Stimulated activated CD8-positive, alpha-beta memory T cell treated with anti-CD3 and anti-CD28 coated beads, Interleukin-15, amount 100 ng/mL, for 48 hours (primary cell): ENCODE results near the gene ANO2.

Experiments used
- DNase-seq, 2 donors: peaks; one replicate each; pipeline ENCODE4 v3.0.0-alpha.2; 2020; ENCODE audit warnings: low read depth in 2 of 2

ANO2 gene

DNA sequence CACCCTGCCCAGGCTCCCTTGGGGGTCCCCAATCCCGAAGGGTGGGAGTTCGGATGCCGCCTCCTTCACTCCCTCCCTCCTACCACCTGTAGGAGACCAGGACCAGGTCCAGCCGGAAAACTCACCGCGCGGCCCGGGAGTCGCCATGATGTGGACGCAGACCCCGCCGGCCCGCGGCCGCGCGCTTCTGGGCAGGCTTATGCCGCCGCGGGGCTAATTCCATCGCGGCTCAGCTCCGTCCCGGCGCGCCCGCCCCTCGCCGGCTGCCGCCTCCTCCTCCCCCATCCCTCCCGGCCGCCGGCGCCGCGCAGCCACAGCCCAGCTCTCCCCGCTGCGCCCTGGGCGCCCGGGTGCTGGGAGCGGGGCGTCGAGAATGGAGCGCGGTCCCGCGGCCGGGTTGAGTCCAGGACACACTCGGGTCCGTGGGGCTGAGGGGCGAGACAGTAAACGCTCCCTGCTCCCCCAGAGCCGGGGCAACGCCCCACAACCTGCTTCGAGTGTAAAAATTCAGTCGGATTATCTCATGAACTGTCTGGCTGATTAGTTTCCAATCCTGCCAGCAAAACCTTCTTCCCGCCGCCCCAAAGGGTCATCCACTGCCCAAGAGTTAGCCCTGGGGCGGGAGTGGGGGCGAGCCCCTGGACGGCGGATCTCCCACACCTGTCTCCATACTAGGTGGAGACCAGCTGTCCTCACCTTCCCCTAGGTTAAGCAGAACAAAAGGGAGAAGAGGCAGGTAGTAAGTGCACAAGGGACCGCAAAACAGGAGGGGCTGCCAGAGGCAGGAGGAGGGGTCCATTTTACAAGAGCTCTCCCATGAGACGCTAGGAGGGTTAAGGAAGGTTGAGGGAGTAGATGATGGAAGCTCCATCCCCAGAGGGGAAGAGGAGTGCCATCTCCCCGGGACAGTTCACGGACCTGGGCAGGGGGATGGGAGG lies at the start of gene ANO2:
Gene ANO2 (minus strand): TSS at position 189 of the 938 bp plus-strand sequence. CDS start 42 bp downstream, at position 147.
- DNase-seq, result no peak

DNA sequence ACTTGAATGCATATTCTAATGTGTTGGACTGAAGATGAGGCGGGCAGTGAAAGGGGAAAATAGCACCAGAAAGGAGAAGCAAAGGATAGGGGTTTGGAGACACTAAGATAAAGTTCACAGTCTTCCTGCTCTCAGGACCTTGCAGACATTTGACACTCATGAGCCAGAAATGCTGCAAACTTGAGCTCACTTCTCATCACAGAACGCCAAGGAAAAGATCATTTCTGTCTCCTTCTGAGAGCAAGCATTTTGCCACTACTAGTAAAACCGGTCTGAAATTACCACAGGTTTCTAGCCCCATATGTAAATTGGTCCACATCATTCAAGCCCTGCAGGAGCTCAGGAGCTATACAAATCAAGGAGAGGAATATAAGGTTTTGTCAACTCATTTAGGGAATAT lies 44.6 kb upstream of the ANO2 start:
- no peak for DNase-seq

DNA sequence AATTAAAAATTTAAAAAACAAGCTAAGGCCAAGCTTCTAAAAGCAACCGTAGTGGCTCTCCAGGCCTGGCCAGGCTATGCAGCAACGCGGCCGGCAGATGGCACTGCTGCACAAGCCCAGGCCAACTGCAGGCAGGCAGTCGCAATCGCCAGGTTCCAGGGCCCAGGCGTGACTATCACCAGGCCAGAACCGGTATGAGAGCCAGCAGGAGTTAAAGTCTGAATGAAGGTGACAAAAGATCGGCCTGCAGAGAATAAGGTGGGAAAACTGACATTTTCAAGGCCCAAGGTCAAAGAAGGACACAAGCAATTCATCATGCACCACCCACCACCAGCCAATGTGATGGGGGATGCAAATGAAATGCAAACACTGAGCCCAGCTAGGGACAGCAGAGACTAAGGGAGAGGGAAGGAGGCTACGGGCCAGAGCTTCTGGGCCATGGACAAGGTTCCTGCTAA lies 43.6 kb upstream of the ANO2 start:
- peak; percentile 48 to 49 for DNase-seq

DNA sequence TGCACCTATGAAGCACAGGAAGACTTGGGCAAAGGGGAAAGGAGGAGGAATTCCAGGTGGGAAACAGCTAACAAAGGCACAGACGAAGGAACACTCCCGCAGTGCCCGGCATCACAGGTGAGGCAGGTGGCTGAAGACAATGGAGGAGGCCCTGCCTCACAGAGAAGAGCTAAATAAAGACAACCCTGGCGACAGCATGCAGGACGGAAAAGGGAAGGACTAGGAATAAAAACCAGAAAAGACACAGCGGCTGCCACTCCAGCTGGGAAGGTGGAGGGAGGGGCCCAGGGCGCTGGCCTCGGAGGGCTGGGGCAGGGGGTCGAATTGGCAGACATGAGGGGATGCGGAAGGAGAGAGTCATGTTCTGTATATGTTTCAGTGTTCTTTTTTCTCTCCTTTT lies 43.0 kb upstream of the ANO2 start:
- DNase-seq, result no peak

DNA sequence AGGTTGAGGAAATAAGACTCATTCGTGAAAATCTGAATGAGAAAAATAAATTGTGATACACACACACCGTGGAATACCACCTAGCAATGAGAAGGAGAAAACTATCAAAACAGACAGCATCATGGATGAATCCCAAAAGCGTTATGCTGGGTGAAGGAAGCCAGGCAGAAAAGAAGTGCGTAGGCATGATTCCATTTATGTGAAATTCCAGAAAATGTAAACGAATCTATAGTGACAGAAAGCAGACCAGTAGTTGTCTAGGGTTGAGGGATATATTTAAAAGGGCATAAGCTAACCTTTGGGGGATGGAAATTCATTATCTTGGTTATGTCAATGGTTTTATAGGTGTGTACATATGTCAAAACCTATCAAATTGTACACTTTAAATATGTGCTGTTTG lies 42.5 kb upstream of the ANO2 start:
- DNase-seq, result no peak

GRCh38 chr12:5985471-5985870 lies 40.4 kb upstream of the ANO2 start:
- DNase-seq, result no peak

DNA sequence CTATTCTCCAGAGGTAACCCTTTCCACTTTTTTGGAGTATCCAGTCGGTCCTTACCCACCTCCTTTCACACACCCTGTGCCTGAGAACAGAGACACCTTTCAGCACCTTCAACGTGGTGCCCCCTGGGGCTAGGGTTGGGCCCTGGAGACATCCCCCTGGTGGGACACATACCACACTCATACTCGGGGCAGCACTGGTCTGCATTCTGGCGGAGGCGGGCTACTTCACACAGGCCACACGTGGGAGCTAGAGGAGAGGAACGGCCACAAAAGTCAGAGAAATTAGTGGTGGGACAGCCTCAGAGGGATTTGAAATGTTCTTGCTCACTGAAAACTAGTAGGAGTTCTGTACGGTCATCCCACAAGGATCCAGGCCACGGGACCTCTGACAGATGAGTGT lies 39.8 kb upstream of the ANO2 start:
- DNase-seq, result no peak

GRCh38 chr12:5982106-5982505 lies 37.0 kb upstream of the ANO2 start:
- DNase-seq, result no peak

DNA sequence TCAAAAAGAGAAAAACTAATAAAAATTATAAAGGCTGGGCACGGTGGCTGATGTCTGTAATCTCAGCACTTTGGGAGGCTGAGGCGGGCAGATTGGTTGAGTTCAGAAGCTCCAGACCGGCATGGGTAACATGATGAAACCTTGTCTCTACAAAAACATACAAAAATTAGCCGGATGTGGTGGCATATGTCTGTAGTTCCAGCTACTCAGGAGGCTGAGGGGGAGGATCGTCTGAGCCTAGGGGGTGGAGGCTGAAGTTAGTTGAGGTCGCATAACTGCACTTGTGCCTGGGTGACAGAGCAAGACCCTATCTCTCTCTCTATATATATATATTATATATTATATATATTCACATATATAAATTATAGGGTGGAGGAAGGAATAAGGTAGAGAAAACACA lies 32.5 kb upstream of the ANO2 start:
- DNase-seq, result no peak

GRCh38 chr12:5976711-5977110 lies 31.7 kb upstream of the ANO2 start:
- DNase-seq, result no peak

DNA sequence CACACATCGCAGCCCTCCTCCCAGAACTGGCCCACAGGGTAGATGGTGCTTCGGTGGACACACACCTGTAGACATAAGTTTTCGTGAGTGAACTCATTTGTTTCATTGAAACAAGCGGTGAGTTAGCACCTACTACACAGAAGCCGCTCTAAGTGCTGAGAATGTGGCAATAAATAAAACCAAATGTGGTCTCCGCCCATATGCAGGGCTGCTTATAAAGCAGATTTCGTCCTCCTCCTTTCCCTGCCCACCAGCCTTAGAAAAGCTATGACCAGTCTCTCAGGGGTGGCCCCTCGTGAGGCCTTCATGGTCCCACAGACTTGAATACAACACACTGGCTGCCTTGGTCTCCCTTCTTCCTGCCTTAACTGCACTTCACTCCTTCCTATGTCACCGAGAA lies 31.1 kb upstream of the ANO2 start:
- no peak for DNase-seq

GRCh38 chr12:5973461-5974115 lies 28.5 kb upstream of the ANO2 start:
- no peak for DNase-seq

- DNase-seq, result no peak
These were observed 27.3 kb upstream of the ANO2 start for GRCh38 chr12:5972387-5972786.

DNA sequence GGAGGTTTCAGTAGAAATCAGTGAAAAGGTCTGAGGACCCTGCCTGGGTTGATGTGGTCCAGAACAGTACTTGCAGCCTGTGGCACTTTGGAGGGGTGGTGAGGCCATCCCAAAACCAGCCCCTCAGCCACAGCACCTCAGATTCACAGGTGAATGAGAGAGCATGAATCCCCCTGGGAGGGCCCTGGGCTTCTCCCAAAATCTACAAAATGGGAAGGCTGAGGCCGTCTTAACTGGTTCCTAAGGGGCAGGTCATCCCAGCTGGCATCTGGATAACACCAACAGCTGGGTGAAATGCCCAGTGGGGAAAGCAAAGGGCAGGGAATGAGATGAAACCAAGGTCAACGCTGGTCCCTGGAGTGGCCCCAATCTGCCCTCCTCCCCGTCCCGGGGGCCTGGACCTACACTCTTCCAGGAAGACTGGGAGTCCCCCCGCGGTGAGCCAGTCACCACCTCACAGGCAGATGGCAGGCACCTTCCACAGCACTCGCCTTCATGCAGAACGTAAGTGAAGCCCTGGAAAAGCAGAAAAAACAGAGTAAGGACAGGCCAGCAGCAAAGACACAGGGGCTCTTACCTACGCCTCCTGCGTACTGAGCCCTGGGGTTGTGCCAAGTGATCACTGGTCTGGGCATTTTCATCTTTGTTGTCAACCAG lies 26.3 kb upstream of the ANO2 start:
- no peak for DNase-seq

DNA sequence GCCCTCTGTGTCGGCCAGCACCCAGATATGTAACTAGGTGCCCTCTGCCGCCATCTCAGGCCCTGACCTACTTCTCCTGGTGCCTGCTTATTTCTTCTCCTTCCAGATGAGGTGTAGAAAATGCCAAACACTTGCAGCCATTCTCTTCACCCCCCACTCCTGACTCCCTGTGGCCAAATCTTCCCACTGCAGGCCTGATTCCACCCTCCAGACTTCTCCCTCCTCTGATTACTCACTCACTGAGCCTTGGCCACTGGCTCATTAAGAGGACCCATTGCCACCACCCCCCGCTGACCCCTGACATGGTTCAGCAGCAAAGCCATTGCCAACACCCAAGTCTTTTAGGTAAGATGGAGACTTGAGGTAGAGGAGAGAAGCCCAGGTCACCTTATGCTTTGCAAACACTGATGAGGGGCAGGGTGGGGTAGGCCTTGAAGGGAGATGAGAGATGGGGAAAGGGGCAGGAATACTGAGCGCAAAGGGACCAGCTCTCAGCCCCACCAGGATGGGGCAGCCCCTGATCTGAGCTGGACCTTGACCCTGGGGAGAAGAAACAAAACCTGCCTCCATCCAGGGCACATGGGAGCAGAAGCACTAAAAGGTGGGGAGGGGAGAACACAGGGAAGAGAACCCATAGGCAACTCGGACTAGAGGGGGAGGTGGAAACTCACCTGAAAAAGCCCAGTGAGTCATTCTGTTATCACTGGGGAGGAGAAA lies 25.1 kb upstream of the ANO2 start:
- DNase-seq, result no peak

DNA sequence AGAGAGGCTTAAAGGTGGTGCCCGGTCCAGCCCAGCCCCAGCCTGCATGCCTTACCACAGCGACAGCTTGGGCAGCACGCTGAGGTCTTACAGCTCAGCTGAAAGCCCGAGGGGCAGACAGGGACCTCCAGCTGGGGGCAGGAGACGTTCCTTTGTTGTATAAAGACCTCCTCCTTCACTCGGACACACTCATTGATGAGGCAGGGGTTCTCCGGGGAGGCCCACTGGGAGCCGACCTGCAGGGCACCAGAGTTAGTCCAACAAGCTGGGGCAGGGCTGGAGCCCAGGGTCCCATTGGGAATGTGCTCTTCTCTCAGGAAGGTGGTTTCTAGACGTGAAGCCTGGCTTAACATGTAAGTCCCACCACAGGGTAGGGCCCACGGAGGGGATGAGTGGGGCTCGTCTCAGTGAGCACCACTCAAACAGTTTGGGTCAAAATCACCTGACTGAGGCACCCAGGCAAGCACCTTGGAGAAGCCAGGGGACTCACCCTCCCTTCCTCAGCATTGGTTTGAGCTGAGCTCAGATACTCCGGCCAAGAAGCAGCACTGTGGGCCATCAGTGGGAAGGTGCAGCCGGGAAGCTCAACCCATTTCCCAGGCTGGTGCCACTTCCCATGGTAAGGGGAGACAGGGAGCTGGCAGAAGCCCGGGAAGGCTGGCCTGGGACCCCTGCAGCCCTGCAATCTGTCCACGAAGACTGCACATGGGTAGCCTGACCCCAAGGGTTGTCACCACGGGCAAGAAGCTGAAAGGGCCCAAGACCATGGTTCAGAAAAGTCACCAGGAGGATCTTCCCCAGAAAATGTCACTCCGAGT lies 24.3 kb upstream of the ANO2 start:
- DNase-seq, result no peak

- no peak for DNase-seq
These were observed 22.8 kb upstream of the ANO2 start for GRCh38 chr12:5967645-5968415.

DNA sequence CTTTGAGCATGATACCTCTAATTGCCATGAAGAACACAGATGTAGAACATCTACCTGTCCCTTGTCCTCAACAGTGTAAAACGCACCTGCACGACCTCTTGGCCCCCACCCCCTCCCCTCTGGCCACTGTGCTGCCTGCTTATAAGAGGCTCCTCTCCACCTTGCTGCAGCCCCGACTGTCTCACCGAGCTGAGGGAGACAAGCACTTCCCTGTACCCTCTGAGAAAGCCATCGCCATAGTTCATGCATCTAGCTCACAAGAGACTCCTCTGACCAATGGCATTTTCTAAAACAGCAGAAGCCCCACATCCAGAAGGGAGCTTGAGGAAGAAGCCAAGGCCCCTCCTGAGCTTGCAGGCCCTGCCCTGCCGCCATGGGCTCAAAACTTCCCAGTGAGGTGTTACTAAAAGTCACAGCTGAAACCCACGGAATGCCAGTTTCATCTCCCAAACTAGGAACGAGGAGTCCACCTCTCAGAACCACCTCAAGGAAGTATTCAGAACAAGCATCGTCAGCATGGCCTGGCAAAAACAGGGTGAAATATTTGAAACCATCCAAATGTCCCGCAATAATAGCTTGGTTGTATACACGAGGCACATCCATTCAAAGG lies 21.5 kb upstream of the ANO2 start:
- no peak for DNase-seq

DNA sequence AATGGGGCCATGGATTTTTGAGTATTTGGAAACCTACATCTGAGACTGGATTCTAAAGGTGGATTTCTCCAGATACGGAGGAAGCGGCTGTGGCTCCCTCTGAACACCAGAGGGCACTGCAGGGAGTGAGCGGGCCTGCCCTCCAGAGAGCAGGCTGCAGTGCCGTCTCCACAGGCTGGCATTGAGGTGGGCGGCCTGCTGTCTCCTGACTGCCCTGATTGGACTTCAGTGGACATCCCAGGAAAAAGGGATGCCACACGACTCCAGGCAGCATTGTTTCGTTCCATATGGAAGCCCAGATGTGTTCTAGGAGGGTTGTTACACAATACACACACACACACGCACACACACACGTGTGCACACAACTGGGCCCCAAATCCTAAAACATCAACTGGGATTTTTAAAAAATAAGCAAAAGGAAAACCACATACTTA lies 20.9 kb upstream of the ANO2 start:
- peak; percentile 9 to 15 for DNase-seq
